Left colon (tissue), 2 donors: ENCODE measurements around the gene GRK4. TPM values are rescaled to one million over a fixed set of nuclear protein-coding genes. Genes with fewer than 3 reads are reported as not detected.
"Not testable (repeated sequence)": the region's sequence is repeated elsewhere in the genome, so short reads cannot be mapped to it uniquely, and the experiment has no call there.

Experiments used
- ATAC-seq: fragments of 200-7000 bp; cut with Tn5 transposase; one replicate; pipeline ENCODE4 v1.9.1; 2020; ENCODE audit warnings: mild to moderate bottlenecking, moderate library complexity
- DNase-seq, 2 donors: peaks; one replicate each; pipeline ENCODE4 v3.0.0-alpha.2; 2020
- intact Hi-C, 2 donors: fragments of 100-400 bp; cut with DNase I in 1 of 2; cut with micrococcal nuclease in 1 of 2; formaldehyde crosslinking; loops; one replicate each; pipeline versions ENCODE4 v1.11.2 to v1.14.0; 2022; cut with DNase I, micrococcal nuclease
- long read RNA-seq: library from polyadenylated mRNA; unstranded; transcript quantifications from one replicate; pipeline ENCODE4 v2.0.0, GENCODE V29; 2021
- total RNA-seq, 2 donors: library from RNA; stranded (reverse); fragmentation: NEBNext Ultra II Directional; extraction: Animal tissue kit (Norgen Biotek cat#: 25700); gene quantifications; one replicate each; pipeline ENCODE4 v1.2.1, GENCODE V29; 2021
- donor health status: DM: no; HTN: no; CAD: no.
- donor health status: DM: yes; HTN: yes; CAD: no.

The GRK4 gene
- total RNA-seq = 1 to 10 TPM; 1.7 to 3.9 TPM
- long read RNA-seq, partial matches to known transcripts = 0 of 2 reads
- long read RNA-seq, other reads (novel, unspliced or antisense) = 2 of 2 reads

DNA sequence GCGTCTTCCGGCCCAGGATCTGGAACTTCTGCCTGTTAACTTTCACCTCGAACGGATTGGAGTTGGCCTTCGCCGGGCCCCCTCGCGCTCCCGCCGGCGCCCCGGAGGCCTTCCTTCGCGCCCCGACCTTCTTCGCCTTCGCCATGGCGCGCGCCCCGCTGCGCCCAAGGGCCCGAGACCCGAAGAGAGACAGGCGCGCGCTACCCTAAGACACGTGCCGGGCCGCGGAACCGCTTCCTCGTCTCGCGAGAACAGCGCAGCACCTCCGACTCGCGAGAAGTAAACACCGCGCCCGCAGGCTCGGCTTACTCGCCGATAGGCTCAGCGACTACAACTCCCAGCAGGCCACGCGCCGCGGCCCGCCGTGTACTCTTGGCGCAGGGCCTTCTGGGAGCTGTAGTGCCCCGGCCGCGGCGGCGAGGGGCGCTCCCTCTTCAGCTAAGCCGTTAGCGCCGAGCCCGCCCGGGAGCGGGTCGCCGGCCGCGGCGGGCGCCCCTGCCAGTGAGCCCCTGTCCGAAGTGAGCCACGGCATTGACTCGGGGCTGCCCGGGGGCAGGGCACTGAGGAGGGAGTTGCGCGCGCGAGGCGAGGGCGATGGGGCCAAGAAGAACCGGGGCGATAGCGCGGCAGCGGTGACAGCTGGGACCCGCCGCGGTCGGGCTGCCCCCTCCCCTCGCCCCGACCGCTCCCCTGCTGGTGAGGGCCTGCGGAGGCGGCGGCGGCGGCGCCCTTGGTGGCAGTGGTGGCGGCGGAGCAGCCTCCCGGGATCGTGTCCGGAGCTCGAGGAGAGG is at the start of gene GRK4, which contains the start of gene NOP14:
Gene GRK4, plus strand, starts transcription at position 397 of the 791 bp plus-strand sequence. CDS start 500 bp downstream, outside the sequence.
Gene NOP14, minus strand, starts transcription at position 232 of the 791 bp plus-strand sequence. Its CDS starts 87 bp downstream, at position 145.
- intact Hi-C loops = no loop called here
- DNase-seq (peak; percentile 98 to 99), ATAC-seq (peak; percentile 93)

DNA sequence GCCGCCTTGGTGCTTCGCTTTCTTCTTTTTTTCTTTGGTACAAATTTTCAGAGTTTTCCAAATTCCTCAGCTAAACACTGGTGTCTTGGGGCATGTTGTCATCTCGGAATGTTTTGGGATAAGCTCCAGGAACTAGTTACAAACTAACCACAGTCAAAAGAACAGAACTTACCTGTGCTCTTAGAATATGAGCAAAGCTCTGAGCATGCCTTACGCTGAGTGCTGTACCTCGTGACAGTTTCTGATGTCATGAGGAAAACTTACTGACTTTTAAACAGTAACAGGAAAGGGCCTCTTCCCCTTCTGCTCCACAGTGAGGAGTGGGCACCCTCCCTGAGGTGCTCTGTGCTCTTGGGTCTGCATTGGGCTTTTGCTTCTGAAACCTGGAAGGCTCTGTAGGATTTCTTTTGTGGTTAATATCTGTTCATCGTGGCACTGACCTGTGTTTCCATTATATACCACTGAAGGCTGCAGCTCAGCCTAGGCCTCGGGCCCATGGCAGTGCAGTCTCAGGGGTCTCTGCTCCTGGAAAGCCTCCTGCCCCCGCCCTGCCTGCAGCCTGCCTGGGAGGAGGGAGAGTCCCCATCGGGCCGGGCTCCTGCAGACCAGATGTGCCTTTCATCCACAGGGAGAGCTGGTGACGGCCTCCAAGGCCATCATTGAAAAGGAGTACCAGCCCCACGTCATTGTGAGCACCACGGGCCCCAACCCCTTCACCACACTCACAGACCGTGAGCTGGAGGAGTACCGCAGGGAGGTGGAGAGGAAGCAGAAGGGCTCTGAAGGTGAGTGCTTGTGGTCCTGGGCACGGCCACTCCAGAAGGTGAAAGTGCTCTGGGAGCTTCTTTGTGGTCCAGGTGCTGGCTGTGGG is 48.9 kb upstream of the GRK4 start:
- DNase-seq = no peak
- intact Hi-C loops = no loop called here
- ATAC-seq = no peak

DNA sequence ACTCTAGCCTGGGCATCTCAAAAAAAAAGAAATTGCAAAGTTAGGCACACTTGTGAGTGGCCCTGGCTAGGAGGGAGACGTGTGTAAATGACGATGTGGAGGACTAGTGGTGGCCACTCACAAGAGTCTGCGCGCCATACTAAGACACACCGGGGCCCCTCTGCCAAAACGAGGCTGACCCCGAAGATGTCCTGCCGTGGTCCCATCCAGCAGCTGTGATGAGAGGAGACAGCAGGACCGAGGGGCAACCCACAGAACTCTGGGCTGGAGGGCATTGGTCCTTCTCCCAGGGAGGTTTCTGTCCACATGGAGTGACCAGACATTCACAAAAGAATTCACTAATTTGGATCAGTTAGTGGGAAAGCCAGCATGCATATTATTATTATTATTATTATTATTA is 47.6 kb upstream of the GRK4 start:
- ATAC-seq (no peak), DNase-seq (no peak)
- intact Hi-C loops = no loop called here

GRCh38 chr4:2916696-2917095 is 46.7 kb upstream of the GRK4 start:
- DNase-seq, intact Hi-C loops, ATAC-seq: not testable (repeated sequence)

GRCh38 chr4:2918300-2918699 is 45.1 kb upstream of the GRK4 start:
- DNase-seq, ATAC-seq, intact Hi-C loops: not testable (repeated sequence)

- intact Hi-C loops, DNase-seq, ATAC-seq: not testable (repeated sequence)
Measured at GRCh38 chr4:2918714-2919113, 44.7 kb upstream of the GRK4 start.

DNA sequence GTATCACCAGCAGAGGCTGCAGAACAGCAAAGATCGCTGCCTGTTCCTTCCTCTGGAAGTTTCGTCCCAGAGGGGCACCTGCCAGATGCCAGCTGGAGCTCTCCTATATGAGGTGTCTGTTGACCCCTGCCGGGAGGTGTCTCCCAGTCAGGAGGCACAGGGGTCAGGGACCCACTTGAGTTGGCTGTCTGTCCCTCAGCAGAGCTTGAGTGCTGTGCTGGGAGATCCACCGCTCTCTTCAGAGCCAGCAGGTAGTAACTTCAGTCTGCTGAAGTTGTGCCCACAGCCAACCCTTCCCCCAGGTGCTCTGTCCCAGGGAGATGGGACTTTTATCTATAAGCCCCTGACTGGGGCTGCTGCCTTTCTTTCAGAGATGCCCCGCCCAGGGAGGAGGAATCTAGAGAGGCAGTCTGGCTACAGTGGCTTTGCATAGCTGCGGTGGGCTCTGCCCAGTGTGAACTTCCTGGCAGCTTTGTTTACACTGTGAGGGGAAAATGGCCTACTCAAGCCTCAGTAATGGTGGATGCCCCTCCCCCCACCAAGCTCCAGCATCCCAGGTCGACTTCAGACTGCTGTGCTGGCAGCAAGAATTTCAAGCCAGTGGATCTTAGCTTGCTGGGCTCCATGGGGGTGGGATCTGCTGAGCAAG is 40.8 kb upstream of the GRK4 start:
- DNase-seq, ATAC-seq, intact Hi-C loops: not testable (repeated sequence)

DNA sequence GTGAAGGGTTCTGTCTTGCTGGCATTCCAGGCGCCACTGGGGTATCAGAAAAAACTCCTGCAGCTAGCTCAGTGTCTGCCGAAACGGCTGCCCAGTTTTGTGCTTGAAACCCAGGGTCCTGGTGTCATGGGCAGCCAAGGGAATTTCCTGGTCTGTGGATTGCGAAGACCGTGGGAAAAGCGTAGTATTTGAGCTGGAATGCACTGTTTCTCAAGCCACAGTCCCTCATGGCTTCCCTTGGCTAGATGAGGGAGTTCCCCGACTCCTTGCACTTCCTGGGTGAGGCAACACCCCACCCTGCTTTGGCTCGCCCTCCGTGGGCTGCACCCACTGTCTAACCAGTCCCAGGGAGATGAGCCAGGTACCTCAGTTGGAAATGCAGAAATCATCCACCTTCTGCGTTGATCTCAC is 40.2 kb upstream of the GRK4 start:
- intact Hi-C loops = no loop called here
- DNase-seq (no peak), ATAC-seq (no peak)

GRCh38 chr4:2923668-2924173 is 39.6 kb upstream of the GRK4 start:
- no peak for DNase-seq
- intact Hi-C loops = no loop called here
- ATAC-seq = peak; percentile 3

GRCh38 chr4:2924286-2924685 is 39.1 kb upstream of the GRK4 start:
- intact Hi-C loops = no loop called here
- ATAC-seq (no peak), DNase-seq (no peak)

DNA sequence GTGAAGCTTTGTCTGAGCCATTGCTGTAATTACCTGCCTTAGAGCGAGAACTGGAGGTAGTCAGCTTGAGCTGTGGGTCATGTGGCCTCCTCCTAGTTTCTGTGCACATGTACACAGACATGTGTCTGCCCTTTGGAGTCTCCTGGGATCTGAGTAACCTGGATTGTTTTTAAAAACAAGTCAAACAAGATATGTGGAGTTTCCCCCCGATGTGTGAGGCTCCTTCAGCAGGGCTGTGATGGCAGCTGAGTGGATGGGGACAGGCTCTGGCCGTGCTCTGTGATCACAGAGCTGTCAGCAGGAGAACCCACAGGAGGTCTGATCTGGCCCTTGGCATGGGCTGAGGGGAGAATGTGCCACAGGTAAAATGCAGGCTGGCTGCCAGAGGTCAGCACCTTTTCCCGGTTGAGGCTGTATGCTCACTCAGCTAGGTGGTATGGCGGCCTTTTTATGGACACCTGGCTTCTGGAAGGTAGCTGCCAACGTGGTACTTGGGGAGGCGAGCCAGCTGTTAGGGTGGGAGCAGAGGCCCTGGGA is 38.5 kb upstream of the GRK4 start:
- no peak for DNase-seq
- no peak for ATAC-seq
- intact Hi-C loops = no loop called here

DNA sequence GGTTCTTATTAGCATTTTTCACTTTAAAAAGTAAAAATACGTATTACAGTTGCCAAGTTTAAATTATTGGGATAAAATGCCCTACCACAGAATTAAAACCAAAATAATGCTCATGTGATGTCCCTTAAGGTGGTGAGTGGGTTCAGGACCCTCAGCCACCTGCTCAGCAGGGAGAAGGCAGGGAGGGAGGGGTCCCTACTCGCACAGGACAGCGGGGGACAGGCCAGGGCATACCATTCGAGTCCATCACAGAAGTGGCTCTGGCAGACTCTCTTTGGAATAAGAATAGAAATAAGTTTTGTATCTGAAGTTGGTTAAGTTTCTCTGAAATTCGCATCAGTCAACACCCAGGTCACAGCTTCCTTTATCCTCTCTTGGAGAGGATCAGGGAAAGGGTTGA is 37.9 kb upstream of the GRK4 start:
- no peak for ATAC-seq
- DNase-seq = no peak
- intact Hi-C loops = no loop called here

GRCh38 chr4:2925931-2926860 is 37.2 kb upstream of the GRK4 start:
- DNase-seq (no peak), ATAC-seq (no peak)
- intact Hi-C loops = no loop called here

- no peak for DNase-seq
- intact Hi-C loops = no loop called here
- no peak for ATAC-seq
Measured at GRCh38 chr4:2927016-2927695, 36.2 kb upstream of the GRK4 start.

DNA sequence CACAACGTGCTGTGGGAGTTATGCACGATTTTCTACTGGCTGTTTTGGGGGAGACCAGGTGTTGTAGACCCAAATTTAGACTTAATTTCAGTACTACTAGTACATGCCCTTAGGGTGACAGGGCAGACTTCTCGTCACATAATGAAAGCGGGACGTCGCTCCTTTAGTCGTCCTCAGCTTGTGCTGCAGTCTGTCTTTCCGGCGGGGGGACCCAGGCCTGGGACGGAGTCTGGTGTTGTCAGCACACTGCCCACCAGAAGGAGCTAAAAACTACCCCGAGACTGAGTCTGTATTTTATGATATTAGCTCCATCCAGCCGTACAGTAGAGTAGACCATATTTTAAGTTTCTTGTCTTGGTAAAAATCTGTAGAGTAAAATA is 35.7 kb upstream of the GRK4 start:
- DNase-seq (no peak), ATAC-seq (no peak)

GRCh38 chr4:2928242-2929176 is 34.9 kb upstream of the GRK4 start:
- intact Hi-C loops = no loop called here
- no peak for DNase-seq
- ATAC-seq = no peak

More for the DNA sequence above, 35.7 kb upstream of the GRK4 start:
- intact Hi-C loops = no loop called here
